GM18870 (cell line): ENCODE measurements around the gene NEGR1.
"Not testable (repeated sequence)": the region's sequence is repeated elsewhere in the genome, so short reads cannot be mapped to it uniquely, and the experiment has no call there.

Experiments
- ATAC-seq: cut with Tn5 transposase; IDR thresholded peaks from one replicate; pipeline ENCODE4 v1.9.1; 2021; ENCODE audit warnings: moderate library complexity; ENCODE audit not compliant: unreplicated experiment

NEGR1 gene

GRCh38 chr1:71956613-71957285, 325.6 kb downstream of the NEGR1 start:
- ATAC-seq: no peak

- no peak for ATAC-seq
These were observed 331.8 kb downstream of the NEGR1 start for GRCh38 chr1:71950579-71950978.

- ATAC-seq: no peak
These were observed 332.7 kb downstream of the NEGR1 start for GRCh38 chr1:71949681-71950080.

- no peak for ATAC-seq
These were observed 333.8 kb downstream of the NEGR1 start for GRCh38 chr1:71948561-71948960.

- ATAC-seq: no peak
These were observed 338.3 kb downstream of the NEGR1 start for GRCh38 chr1:71944006-71944405.

- no peak for ATAC-seq
These were observed 342.1 kb downstream of the NEGR1 start for GRCh38 chr1:71940261-71940660.

GRCh38 chr1:71930511-71930910, 351.8 kb downstream of the NEGR1 start:
- ATAC-seq: no peak

- ATAC-seq: no peak
These were observed 360.3 kb downstream of the NEGR1 start for GRCh38 chr1:71921935-71922559.

- ATAC-seq: no peak
These were observed 361.1 kb downstream of the NEGR1 start for GRCh38 chr1:71921204-71921603.

- no peak for ATAC-seq
These were observed 361.8 kb downstream of the NEGR1 start for GRCh38 chr1:71920556-71920955.

GRCh38 chr1:71919811-71920509, 362.4 kb downstream of the NEGR1 start:
- no peak for ATAC-seq

- ATAC-seq: no peak
These were observed 363.7 kb downstream of the NEGR1 start for GRCh38 chr1:71918630-71919029.

GRCh38 chr1:71916894-71917293, 365.4 kb downstream of the NEGR1 start:
- ATAC-seq: no peak

GRCh38 chr1:71914626-71915025, 367.7 kb downstream of the NEGR1 start:
- ATAC-seq: no peak

- ATAC-seq: no peak
These were observed 373.4 kb downstream of the NEGR1 start for GRCh38 chr1:71908871-71909390.

GRCh38 chr1:71908303-71908702, 374.0 kb downstream of the NEGR1 start:
- ATAC-seq: no peak

GRCh38 chr1:71899881-71900280, 382.5 kb downstream of the NEGR1 start:
- ATAC-seq: no peak

- ATAC-seq: not testable (repeated sequence)
These were observed 394.2 kb downstream of the NEGR1 start for GRCh38 chr1:71888166-71888565.

- ATAC-seq: no peak
These were observed 397.2 kb downstream of the NEGR1 start for GRCh38 chr1:71885171-71885570.

- ATAC-seq: no peak
These were observed 399.7 kb downstream of the NEGR1 start for GRCh38 chr1:71882637-71883036.

GRCh38 chr1:71882226-71882625, 400.1 kb downstream of the NEGR1 start:
- no peak for ATAC-seq

GRCh38 chr1:71881611-71882010, 400.7 kb downstream of the NEGR1 start:
- ATAC-seq: no peak
